SKM-1 (cell line): ENCODE data around the gene P3H2.

Source experiments
- DNase-seq: peaks from one replicate; lab custom pipeline; 2025; ENCODE audit not compliant: unreplicated experiment; lab: John Stamatoyannopoulos, UW

Gene P3H2

GRCh38 chr3:190056742-190057141, 64.0 kb downstream of the P3H2 start:
- peak; percentile 13 for DNase-seq

DNA sequence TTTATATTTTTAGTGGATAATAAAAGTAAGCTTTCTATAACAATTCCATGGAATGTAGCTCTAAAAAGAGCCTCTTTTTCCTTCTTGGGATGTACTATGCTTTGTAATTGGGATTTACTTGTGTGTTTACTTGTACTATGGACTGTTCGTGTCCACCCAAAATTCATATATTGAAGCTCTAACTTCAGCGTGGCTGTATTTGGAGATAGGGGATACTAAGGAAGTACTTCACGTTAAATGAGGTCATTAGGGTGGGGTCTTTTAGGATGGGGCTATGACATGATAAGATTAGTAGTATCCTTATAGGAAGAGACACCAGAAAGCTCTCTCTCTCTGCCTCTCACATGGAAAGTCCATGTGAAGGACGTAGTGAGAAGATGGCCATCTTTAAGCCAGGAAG, 64.9 kb downstream of the P3H2 start:
- DNase-seq = no peak

DNA sequence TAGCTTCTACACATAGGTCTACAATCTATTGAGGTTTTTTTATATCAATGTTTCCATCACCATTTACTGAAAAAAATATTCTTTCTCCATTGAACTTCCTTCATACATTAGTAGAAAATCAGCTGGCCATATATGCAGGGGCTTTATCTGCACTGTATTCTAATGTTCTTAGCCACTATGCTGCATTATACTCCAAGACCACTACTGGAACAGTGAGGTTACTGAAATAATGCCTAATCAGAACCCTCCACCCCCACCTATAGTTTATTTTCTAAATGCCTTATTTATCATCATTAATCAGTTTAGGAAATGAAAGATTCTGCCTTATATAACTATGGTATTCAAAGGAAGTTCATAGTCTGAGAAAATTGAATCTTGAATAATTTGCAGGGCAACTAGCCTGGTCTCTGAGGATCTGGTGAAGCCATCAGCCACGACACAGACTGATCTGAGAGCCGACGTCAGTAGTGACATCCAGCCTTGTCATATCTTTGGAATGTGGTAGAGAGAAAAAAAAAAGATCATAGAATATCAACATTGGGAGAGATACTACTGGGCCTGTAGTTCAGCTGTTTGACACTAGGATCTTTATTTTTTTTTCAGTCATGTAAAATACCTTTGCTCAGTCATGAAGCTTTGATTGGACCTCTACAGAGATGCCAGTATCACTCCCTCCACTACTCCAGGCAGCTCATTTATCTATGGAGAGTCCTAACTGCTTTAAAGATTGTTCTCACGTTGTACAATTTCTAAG, 66.6 kb downstream of the P3H2 start:
- no peak for DNase-seq

- DNase-seq = no peak
Observed at GRCh38 chr3:190051641-190052040, 69.1 kb downstream of the P3H2 start.

- no peak for DNase-seq
Observed at GRCh38 chr3:190048932-190049441, 71.7 kb downstream of the P3H2 start.

DNA sequence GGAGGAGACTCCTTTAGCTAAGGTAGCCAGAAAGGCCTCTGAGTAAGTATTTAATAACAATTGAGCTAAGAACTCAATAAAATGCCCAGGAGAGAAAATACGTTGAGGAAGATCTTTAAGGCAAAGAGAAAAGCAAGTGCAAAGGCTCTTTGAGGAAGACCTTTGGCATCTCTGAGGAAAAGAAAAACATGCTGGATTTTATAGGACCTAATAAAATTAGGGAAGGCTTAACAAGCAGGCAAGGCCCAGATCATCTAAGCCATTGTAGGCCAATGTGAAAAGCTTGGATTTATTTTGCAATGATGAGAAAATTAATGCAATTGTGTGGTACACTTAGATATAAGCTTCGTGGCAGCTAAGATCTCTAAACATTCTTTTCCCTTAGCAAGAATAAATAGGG, 75.7 kb downstream of the P3H2 start:
- DNase-seq = no peak

DNA sequence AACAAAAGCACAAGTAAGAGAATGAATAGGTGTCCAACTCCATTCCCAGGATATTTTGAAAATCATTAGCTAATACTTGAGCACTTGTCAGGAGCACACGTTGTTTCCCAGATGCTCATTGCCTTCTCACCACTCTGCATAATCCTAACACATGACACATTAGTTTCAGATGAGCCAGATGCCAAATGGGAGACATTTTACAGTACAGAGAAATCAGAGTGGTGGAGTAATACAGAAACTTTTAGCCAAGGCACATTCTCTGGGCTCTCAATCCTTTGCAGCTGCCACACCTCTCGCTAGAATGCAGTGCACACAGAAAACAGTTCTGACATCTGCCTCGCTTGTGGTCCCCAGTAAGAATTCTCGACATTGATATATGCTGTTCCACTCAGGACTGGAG, 76.6 kb downstream of the P3H2 start:
- no peak for DNase-seq

GRCh38 chr3:190043741-190044140, 77.0 kb downstream of the P3H2 start:
- no peak for DNase-seq

GRCh38 chr3:190042558-190042957, 78.1 kb downstream of the P3H2 start:
- no peak for DNase-seq

DNA sequence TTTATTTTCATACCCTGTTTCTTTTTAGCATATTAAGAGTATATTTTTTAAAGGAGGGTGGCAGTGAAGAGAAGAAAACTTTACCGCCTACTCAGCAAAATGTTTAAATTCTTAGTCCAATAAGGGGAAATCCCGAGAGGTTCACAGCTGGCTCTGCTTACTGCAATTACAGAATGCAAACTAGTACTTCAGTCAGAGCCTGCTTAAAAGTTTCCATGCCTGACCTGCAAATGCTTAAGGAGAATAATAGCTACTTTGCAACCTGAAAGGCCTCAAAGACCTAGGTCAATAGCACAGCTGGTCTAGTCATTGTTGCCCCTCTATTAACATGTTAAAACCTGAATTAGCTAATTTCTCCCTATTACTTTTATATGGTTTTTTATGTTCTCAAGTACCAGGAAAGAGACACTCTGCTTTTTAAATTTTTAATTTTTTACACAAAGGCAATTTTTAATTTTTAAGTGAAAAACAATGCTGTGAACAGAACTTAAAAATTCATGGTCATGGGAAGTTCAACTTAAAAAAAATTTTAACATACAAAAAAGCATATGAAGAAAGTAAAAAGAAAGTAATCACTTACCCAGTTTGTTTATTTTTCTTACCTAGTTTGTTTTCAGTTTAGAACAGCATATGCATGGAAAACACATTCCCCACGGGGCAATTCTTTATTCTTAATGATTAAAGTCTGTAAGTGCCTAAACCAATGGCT, 79.2 kb downstream of the P3H2 start:
- no peak for DNase-seq

- DNase-seq = no peak
Observed at GRCh38 chr3:190040145-190040544, 80.6 kb downstream of the P3H2 start.

- DNase-seq = peak; percentile 23
Observed at GRCh38 chr3:190038050-190038933, 82.4 kb downstream of the P3H2 start.

- no peak for DNase-seq
Observed at GRCh38 chr3:190036631-190037030, 84.1 kb downstream of the P3H2 start.

- no peak for DNase-seq
Observed at GRCh38 chr3:190034446-190034845, 86.3 kb downstream of the P3H2 start.

DNA sequence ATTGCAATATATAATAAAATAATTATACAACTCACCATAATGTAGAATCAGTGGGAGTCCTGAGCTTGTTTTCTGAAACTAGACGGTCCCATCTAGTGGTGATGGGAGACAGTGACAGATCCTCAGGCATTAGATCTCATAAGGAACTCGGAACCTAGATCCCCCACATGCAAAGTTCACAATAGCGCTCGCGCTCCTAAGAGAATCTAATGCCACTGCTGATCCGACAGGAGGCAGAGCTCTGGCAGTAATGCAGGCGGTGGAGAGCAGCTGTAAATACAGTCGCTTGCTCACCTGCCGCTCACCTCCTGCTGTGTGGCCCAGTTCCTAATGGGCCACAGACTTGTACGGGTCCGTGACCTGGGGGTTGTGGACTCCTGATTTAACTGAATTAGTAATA, 87.8 kb downstream of the P3H2 start:
- DNase-seq = no peak

GRCh38 chr3:190031887-190032752, 88.6 kb downstream of the P3H2 start:
- no peak for DNase-seq

DNA sequence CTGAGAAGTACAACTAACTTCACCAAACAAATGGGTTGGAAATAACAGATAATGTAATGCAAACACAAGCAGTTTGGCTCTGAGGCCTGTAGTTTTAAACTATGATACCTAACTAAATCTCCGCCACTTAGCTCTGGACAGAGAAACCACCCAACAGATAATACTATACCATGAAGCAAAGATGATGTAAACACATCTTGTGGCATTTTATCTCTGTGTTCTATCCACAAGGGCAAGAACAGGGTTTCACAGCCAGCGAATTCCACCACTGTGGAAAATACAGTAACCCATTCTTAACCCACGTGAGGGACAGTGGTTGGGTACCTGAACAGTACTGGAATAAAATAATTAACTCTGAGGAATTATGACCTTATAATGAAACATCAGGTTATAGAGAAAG, 93.6 kb downstream of the P3H2 start:
- no peak for DNase-seq

DNA sequence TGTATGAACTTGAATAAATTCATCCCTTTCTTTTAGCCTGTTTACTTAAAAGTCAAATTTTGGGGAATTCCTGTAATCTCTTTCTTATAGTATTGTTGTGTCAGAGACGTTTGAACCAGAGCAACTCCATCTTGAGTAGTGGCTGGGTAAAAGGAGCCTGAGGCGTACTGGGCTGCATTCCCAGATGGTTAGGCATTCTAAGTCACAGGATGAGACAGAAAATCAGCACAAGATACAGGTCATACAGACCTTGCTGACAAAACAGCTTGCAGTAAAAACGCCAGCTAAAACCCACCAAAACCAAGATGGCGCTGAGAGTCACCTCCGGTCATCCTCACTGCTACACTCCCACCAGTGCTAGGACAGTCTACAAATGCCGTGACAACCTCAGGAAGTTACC, 94.5 kb downstream of the P3H2 start:
- DNase-seq = no peak

- DNase-seq = no peak
Observed at GRCh38 chr3:190024912-190025311, 95.8 kb downstream of the P3H2 start.

DNA sequence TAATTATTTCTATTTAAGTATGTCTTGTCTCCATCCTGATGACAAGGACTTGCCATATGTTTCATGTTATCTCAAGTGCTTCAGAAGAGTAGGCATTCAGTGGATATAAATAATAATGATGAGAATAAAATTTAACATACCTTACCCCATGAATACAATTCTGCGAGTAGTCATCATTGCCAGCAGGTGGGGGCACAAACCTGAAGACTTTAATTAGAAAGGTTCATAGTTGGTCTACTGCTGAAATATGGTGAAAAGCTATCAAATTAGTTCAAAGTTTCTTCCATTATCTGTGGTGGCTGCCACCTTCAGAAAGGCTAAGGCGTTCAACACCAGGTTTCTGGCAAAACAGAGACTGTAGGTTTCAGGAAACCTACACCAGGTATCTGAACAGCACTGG, 100.9 kb downstream of the P3H2 start:
- DNase-seq = no peak

DNA sequence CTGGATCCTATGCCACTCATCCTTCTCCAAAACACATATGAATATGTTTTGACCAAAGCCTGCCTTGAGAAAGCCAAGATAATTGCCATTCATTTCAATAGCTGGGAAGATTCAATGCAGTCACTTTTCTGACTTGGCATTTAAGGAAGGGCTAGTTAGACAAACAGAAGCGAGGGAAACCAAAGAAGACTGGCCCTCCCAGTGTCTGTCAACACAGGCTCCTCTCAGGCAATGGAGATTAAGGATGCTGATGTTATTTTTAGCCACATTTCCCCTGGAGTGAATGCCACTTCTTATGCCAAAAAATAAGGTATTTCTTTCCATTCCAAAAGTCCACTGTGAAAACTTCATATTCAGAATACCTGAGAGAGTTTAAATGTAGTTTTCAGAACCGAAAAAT, 101.7 kb downstream of the P3H2 start:
- no peak for DNase-seq
